ENCODE results near the gene SLC26A1. TPM values are rescaled to one million over a fixed set of nuclear protein-coding genes. Genes with fewer than 3 reads are reported as not detected.

SLC26A1 gene
- polyA plus RNA-seq, 5 donors: 3.5 to 9.1 (median 5.2) TPM

Other genes with a start within 250 kb of the SLC26A1 start
- gene CPLX1, start 167.3 kb downstream of the SLC26A1 start, polyA plus RNA-seq (ENCODE audit: insufficient read depth in 1 of 5, insufficient read length in 5 of 5, low replicate concordance in 1 of 5): 1 to 10 TPM in 4 of 5 donors, under 1 TPM in 1; 0.84 to 2.7 (median 1.1) TPM
- 10 to 100 TPM; 37.5 to 62.9 (median 52.1) TPM for gene GAK, start 61.1 kb downstream of the SLC26A1 start, polyA plus RNA-seq (ENCODE audit: insufficient read depth in 1 of 5, insufficient read length in 5 of 5, low replicate concordance in 1 of 5)
- 10 to 100 TPM; 24.8 to 32.4 (median 28.5) TPM for gene TMEM175, start 60.9 kb downstream of the SLC26A1 start, polyA plus RNA-seq (ENCODE audit: insufficient read depth in 1 of 5, insufficient read length in 5 of 5, low replicate concordance in 1 of 5)
- gene DGKQ, start 19.8 kb downstream of the SLC26A1 start, polyA plus RNA-seq (ENCODE audit: insufficient read depth in 1 of 5, insufficient read length in 5 of 5, low replicate concordance in 1 of 5): 10 to 100 TPM in 1 of 5 donors, 1 to 10 TPM in 4; 4.1 to 10.3 (median 5.2) TPM
- gene IDUA, start 6.4 kb downstream of the SLC26A1 start, polyA plus RNA-seq (ENCODE audit: insufficient read depth in 1 of 5, insufficient read length in 5 of 5, low replicate concordance in 1 of 5): 10 to 100 TPM in 4 of 5 donors, 1 to 10 TPM in 1; 9.9 to 22.1 (median 16.9) TPM
- gene FGFRL1, start 18.2 kb upstream of the SLC26A1 start, polyA plus RNA-seq (ENCODE audit: insufficient read depth in 1 of 5, insufficient read length in 5 of 5, low replicate concordance in 1 of 5): 10 to 100 TPM; 15.1 to 31.3 (median 20.7) TPM
- 10 to 100 TPM in 3 of 5 donors, 1 to 10 TPM in 2; 6.1 to 11.8 (median 11.0) TPM for gene RNF212, start 120.2 kb upstream of the SLC26A1 start, polyA plus RNA-seq (ENCODE audit: insufficient read depth in 1 of 5, insufficient read length in 5 of 5, low replicate concordance in 1 of 5)
- gene SPON2, start 179.2 kb upstream of the SLC26A1 start, polyA plus RNA-seq (ENCODE audit: insufficient read depth in 1 of 5, insufficient read length in 5 of 5, low replicate concordance in 1 of 5): 10 to 100 TPM in 4 of 5 donors, 1 to 10 TPM in 1; 6.9 to 47.5 (median 17.0) TPM